Parathyroid adenoma (tissue), 2 donors: ENCODE data around the gene ATE1.

Experiments used
- H2AFZ ChIP-seq: fragments of 300-600 bp; sonication (generic); one replicate; pipeline ENCODE4 v1.7.0; 2017; ENCODE audit warnings: antibody characterized with exemption, mild to moderate bottlenecking
- H3K27ac ChIP-seq: fragments of 300-600 bp; sonication (generic); one replicate; pipeline ENCODE4 v1.7.0; 2017
- H3K27me3 ChIP-seq: fragments of 300-600 bp; sonication (generic); one replicate; pipeline ENCODE4 v1.7.0; 2017; ENCODE audit warnings: low read length; ENCODE audit not compliant: control insufficient read depth, insufficient read depth
- H3K36me3 ChIP-seq: fragments of 300-600 bp; sonication (generic); one replicate; pipeline ENCODE4 v1.7.0; 2017; ENCODE audit warnings: low read length; ENCODE audit not compliant: control insufficient read depth, insufficient read depth
- H3K4me1 ChIP-seq: fragments of 300-600 bp; sonication (generic); one replicate; pipeline ENCODE4 v1.7.0; 2017; ENCODE audit warnings: control low read depth
- H3K4me2 ChIP-seq: fragments of 300-600 bp; sonication (generic); one replicate; pipeline ENCODE4 v1.7.0; 2017; ENCODE audit warnings: low read length
- H3K4me3 ChIP-seq: fragments of 300-600 bp; sonication (generic); one replicate; pipeline ENCODE4 v1.7.0; 2017; ENCODE audit warnings: low read depth, low read length
- H3K79me2 ChIP-seq: fragments of 300-600 bp; sonication (generic); one replicate; pipeline ENCODE4 v1.7.0; 2017; ENCODE audit warnings: control low read depth
- H3K9ac ChIP-seq: fragments of 300-600 bp; sonication (generic); one replicate; pipeline ENCODE4 v1.7.0; 2017; ENCODE audit warnings: mild to moderate bottlenecking
- H3K9me3 ChIP-seq: fragments of 300-600 bp; sonication (generic); one replicate; pipeline ENCODE4 v1.7.0; 2017; ENCODE audit warnings: low read length; ENCODE audit not compliant: control insufficient read depth
- TF ChIP-seq, protein P1 (sequence below): fragments of 300-600 bp; sonication (generic); IDR thresholded peaks from one replicate; pipeline ENCODE4 v1.7.0; 2017; ENCODE audit warnings: antibody characterized with exemption, mild to moderate bottlenecking
- donor health status: primary hyperparathyroidism.

ATE1 gene

DNA sequence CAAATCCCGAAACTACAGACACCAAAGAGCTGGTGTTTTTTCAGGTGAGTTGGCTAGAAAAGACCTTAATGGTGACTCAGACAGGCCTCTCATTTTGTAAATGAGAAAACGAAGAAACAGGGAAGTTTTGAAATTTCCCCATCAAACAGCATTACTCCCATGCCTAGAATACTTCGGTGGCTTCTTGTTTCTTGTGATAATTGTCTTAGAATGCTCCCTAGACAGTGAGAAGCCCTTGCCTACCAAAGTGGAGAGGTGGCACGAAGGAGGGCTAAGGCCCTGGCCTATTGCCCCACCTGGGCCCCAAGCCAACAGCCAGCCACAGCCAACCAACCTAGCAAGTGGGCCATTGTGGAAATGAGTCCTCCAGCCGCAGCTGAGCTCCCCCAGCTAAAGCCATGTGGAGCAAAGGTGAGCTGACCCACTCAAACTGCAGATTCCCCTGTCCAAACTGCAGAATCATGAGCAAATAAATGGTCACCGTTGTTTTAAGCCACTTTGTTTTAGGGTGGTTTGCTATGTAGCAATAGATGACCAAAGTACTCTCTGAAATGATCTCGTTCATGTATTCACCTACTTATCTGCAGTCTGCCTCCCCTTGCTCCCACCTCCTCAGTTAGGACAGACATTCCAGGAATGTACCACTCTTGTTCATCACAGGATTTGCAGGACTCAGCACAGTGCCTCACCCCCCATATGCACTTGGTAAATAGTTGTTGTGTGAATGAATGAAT is 231.9 kb downstream of the ATE1 start:
- Histone ChIP-seq H3K4me3 (no peak overlapping the region), H3K27me3 (no peaks in the 10 kb centered on the region), H3K4me1 (peaks cover 21% of the 10 kb centered on the region), H3K4me2 (no peak overlapping the region), H2AFZ (peak overlapping the region; percentile 66), H3K9me3 (no peaks in the 10 kb centered on the region), H3K36me3 (no peaks in the 10 kb centered on the region), H3K9ac (no peak overlapping the region), H3K27ac (no peak overlapping the region), H3K79me2 (no peaks in the 10 kb centered on the region)
- TF ChIP-seq, protein P1, sequence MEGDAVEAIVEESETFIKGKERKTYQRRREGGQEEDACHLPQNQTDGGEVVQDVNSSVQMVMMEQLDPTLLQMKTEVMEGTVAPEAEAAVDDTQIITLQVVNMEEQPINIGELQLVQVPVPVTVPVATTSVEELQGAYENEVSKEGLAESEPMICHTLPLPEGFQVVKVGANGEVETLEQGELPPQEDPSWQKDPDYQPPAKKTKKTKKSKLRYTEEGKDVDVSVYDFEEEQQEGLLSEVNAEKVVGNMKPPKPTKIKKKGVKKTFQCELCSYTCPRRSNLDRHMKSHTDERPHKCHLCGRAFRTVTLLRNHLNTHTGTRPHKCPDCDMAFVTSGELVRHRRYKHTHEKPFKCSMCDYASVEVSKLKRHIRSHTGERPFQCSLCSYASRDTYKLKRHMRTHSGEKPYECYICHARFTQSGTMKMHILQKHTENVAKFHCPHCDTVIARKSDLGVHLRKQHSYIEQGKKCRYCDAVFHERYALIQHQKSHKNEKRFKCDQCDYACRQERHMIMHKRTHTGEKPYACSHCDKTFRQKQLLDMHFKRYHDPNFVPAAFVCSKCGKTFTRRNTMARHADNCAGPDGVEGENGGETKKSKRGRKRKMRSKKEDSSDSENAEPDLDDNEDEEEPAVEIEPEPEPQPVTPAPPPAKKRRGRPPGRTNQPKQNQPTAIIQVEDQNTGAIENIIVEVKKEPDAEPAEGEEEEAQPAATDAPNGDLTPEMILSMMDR, result no peak

GRCh38 chr10:121694966-121695643 is 232.7 kb downstream of the ATE1 start:
- peak overlapping the region; percentile 67 for H3K27ac ChIP-seq
- no peak overlapping the region for H3K9ac ChIP-seq
- H3K4me1 ChIP-seq, result peaks cover 26% of the 10 kb centered on the region
- H3K4me2 ChIP-seq, result peak overlapping the region; percentile 48
- no peaks in the 10 kb centered on the region for H3K79me2 ChIP-seq
- TF ChIP-seq, protein P1, result no peak
- H3K27me3 ChIP-seq, result no peaks in the 10 kb centered on the region
- no peaks in the 10 kb centered on the region for H3K9me3 ChIP-seq
- H3K4me3 ChIP-seq, result peak overlapping the region; percentile 23
- H2AFZ ChIP-seq, result peak overlapping the region; percentile 66
- no peaks in the 10 kb centered on the region for H3K36me3 ChIP-seq

DNA sequence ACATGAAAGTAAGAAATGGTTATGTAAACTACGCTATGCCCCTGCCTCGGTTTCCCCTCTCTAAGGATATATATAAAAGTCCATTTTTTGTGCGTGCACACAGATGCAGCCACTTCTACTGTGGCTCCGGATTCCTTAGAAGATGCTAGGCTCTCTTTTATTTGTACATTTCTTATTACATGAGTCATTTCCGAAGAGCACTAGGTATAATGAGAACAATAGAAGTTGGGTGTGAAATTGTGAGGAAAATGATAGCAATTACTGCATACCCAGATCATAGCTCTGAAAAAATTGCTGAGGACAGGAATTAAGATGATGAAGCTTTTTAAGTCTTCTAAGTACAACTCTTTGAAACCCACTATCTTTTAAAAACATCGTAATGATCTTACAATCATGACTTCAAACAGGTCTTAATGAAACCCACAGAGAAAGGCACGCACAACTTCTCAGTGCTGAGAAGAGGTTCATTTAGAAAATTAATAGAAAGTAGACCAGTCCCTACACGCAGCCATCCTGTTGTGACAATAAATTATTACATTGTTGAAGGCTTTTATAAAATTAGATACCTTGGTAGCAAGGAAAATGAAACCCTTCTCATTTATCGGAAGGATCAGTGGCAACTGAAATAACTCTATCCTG is 233.4 kb downstream of the ATE1 start:
- Histone ChIP-seq H2AFZ (peak overlapping the region; percentile 66), H3K9me3 (no peaks in the 10 kb centered on the region), H3K4me2 (peak overlapping the region; percentile 48), H3K79me2 (no peaks in the 10 kb centered on the region), H3K4me1 (peaks cover 26% of the 10 kb centered on the region), H3K4me3 (peak overlapping the region; percentile 23), H3K36me3 (no peaks in the 10 kb centered on the region), H3K27ac (peak overlapping the region; percentile 67), H3K27me3 (no peaks in the 10 kb centered on the region), H3K9ac (no peak overlapping the region)
- TF ChIP-seq, protein P1, result no peak

DNA sequence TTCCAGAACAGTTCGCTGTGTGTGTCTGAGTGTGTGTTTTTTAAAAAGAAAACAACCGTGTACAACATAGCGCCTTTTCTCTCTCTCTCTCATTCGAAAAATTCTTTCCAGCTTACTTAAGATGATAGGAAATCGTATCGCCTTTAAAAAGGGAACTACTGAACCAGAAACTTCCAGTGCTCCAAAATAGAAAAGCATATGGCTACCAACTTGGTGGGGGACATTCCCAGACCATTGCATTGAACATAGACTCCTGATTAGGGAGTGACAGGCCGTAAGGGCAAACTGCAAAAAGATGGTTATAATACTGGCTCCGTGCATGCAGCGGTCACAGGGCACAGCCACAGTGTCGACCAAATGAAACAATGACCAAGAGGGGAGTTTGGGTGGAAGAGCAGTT is 235.2 kb downstream of the ATE1 start:
- no peaks in the 10 kb centered on the region for H3K9me3 ChIP-seq
- H3K4me1 ChIP-seq, result peaks cover 26% of the 10 kb centered on the region
- H3K4me2 ChIP-seq, result no peak overlapping the region
- TF ChIP-seq, protein P1, result no peak
- H3K79me2 ChIP-seq, result no peaks in the 10 kb centered on the region
- no peak overlapping the region for H3K27ac ChIP-seq
- no peak overlapping the region for H3K4me3 ChIP-seq
- no peak overlapping the region for H3K9ac ChIP-seq
- no peaks in the 10 kb centered on the region for H3K27me3 ChIP-seq
- no peaks in the 10 kb centered on the region for H3K36me3 ChIP-seq
- H2AFZ ChIP-seq, result no peak overlapping the region
